ENCODE measurements around the gene SCCPDH.

GRCh38 chr1:246722720-246723119 lies 1.5 kb upstream of the SCCPDH start:
- no peak for TF ChIP-seq POLR2A (IDR thresholded peaks at IDR 0.05)
- TF ChIP-seq, protein P1, sequence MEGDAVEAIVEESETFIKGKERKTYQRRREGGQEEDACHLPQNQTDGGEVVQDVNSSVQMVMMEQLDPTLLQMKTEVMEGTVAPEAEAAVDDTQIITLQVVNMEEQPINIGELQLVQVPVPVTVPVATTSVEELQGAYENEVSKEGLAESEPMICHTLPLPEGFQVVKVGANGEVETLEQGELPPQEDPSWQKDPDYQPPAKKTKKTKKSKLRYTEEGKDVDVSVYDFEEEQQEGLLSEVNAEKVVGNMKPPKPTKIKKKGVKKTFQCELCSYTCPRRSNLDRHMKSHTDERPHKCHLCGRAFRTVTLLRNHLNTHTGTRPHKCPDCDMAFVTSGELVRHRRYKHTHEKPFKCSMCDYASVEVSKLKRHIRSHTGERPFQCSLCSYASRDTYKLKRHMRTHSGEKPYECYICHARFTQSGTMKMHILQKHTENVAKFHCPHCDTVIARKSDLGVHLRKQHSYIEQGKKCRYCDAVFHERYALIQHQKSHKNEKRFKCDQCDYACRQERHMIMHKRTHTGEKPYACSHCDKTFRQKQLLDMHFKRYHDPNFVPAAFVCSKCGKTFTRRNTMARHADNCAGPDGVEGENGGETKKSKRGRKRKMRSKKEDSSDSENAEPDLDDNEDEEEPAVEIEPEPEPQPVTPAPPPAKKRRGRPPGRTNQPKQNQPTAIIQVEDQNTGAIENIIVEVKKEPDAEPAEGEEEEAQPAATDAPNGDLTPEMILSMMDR (IDR thresholded peaks at IDR 0.05), result no peak

All from sigmoid colon (tissue), 3 donors.